22Rv1 (cell line): ENCODE data around the gene PKN1.

Experiments
- H3K27ac ChIP-seq: fragments of 450-650 bp; 2 replicates; pipeline ENCODE4 v1.5.1; 2017
- ZFX ChIP-seq: fragments of 450-650 bp; IDR thresholded peaks from 2 replicates; pipeline ENCODE4 v1.6.1; 2017; ENCODE audit warnings: antibody characterized with exemption, borderline replicate concordance
- TF ChIP-seq, protein P1 (sequence below): fragments of 450-650 bp; IDR thresholded peaks from 2 replicates; pipeline ENCODE4 v1.5.1; 2017; ENCODE audit warnings: mild to moderate bottlenecking

PKN1 gene

GRCh38 chr19:14413693-14414181, 19.4 kb upstream of the PKN1 start:
- TF ChIP-seq ZFX, result no peak
- TF ChIP-seq, protein P1, sequence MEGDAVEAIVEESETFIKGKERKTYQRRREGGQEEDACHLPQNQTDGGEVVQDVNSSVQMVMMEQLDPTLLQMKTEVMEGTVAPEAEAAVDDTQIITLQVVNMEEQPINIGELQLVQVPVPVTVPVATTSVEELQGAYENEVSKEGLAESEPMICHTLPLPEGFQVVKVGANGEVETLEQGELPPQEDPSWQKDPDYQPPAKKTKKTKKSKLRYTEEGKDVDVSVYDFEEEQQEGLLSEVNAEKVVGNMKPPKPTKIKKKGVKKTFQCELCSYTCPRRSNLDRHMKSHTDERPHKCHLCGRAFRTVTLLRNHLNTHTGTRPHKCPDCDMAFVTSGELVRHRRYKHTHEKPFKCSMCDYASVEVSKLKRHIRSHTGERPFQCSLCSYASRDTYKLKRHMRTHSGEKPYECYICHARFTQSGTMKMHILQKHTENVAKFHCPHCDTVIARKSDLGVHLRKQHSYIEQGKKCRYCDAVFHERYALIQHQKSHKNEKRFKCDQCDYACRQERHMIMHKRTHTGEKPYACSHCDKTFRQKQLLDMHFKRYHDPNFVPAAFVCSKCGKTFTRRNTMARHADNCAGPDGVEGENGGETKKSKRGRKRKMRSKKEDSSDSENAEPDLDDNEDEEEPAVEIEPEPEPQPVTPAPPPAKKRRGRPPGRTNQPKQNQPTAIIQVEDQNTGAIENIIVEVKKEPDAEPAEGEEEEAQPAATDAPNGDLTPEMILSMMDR, result no peak
- no peak overlapping the region for H3K27ac ChIP-seq

DNA sequence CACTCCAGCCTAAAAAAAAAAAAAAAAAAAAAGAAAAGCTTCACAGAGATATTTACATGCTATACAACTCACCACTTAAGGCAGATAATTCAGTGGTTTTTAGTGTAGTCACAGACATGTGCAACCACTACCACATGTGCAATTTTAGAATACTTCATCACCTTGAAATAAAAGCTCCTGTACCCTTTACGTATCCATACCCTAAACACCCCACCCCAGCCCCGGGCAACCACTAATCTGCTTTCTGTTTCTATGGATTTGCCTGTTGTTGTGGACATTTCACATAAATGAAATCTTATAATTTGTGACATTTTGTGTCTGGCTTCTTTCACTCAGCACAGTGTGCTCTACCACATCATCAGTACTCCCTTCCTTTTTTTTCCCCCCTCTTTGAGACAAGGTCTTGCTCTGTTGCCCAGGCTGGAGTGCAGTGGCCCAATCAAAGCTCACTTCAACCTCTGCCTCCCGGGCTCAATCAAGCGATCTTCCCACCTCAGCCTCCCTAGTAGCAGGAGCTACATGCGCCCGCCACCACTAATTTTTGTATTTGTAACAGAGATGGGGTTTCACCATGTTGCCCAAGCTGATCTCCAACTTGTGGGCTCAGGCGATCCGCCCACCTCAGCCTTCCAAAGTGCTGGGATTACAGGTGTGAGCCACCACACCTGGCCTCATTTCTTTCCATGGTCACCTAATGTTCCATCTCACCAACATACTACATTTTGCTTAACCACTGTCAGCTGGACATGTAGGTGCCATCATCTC, 18.0 kb upstream of the PKN1 start:
- no peak overlapping the region for H3K27ac ChIP-seq

DNA sequence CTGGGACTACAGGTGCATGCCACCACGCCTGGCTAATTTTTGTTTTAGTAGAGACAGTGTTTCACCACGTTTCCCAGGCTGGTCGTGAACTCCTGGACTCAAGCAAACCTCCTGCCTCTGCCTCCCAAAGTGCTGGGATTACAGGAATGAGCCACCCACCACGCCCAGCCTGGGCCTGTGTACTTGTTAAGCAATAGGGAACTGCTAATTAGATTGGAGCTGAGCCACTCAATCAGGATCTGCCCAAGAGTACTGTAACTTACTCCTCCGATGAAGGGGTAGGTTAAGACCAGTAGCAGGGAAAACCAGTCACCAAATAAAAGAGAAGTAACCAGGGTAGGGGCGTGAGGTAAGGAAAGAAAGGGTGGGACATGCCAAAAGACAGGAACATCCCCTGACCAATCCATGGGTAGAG, 16.3 kb upstream of the PKN1 start:
- peak overlapping the region; percentile 87; the same call in 1 of the 2 replicates for H3K27ac ChIP-seq
- TF ChIP-seq, protein P1, result no peak
- TF ChIP-seq ZFX, result no peak

More for the DNA sequence above, 18.0 kb upstream of the PKN1 start:
- TF ChIP-seq, protein P1, result no peak
- TF ChIP-seq ZFX, result no peak

GRCh38 chr19:14418856-14419105, 14.3 kb upstream of the PKN1 start:
- TF ChIP-seq, protein P1, result no peak
- TF ChIP-seq ZFX, result no peak

DNA sequence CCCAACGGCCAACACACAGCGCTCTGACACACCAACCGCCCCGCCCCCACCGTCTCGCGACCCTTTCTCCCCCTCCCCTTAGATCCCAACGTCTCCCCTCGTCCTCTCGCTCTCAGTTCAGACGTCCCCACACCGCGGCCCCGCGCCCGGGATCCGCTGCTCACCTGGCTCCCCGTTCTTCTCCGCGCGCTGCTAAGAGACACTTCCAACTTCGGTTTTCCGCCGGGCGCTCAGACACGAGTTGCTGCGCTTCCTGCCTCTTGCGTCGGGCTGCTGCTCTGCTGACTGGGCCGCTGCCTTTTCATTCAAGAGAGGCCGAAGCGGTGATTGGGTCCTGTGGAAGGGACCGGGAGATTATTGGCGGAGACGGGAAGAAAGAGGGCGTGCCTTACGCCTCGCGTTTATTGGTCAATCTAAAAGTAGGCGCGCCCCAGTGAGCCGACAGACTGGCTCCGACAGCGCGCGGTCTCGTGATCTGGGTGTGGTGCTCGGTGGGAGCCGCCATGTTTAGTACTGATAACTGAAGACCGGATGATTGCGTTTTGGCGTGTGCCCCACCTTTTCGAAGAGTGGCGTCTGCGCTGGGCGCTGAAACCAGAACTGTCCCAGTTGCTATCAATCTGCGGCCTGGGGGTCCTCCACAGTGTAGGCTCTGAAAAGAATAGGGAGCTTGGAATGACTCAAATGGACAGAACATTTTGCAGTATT, 13.8 kb upstream of the PKN1 start, which contains the start of gene DDX39A:
DDX39A (minus strand) TSS at position 236 of the 708 bp plus-strand sequence. CDS start 6,121 bp downstream, outside the sequence.
- TF ChIP-seq, protein P1, result no peak
- no peak for TF ChIP-seq ZFX
- peak within 1 kb of the TSS; percentile 87 for H3K27ac ChIP-seq

More at GRCh38 chr19:14418856-14419105, 14.3 kb upstream of the PKN1 start:
- H3K27ac ChIP-seq, result peak overlapping the region; percentile 87

DNA sequence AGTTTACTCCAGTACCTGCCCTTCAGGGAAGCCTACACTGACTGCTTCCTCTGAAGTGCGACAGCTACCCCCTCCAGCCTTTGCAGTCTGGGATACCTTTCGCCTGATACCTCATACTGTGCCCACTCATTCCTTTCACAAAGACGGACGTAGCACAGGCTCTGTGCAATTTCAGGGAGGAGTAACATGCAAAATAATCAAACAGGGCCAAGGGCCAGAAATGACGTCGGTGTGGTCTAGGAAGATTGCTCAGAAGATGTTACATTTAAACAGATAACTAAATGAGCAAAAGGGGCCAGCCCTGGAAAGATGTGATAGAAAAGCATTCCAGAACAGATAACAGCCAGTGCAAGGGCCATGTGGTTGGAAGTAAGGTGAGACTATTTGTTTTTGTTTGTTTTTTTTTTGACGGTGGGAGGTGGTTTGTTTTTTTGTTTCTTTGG, 7.4 kb upstream of the PKN1 start:
- H3K27ac ChIP-seq, result no peak overlapping the region
- TF ChIP-seq, protein P1, result no peak
- no peak for TF ChIP-seq ZFX

DNA sequence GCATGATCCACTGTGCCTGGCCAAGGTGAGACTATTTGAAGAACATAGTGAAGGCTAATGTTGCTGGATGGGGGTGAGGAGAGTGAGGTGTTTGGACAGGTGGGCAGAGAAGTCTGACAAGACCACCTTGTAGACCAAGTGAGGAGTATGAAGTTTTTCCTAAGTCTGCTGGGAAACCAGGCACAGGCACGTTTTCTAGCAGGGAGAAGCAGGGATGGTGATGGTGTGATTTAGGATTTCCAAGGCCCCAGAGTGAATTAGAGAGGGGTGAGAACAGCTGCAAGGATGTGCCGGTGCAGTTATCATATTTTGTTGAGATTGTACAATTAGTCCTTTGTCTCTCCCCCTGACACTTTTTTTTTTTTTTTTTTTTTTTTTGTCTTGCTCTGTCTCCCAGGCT, 5.6 kb upstream of the PKN1 start:
- TF ChIP-seq, protein P1, result no peak
- no peak for TF ChIP-seq ZFX
- H3K27ac ChIP-seq, result no peak overlapping the region
